ENCODE data around the gene MKS1. TPM values are rescaled to one million over a fixed set of nuclear protein-coding genes. Genes with fewer than 3 reads are reported as not detected.

MKS1 gene
- total and polyA plus RNA-seq, 10 of the 15 experiments (the other 5 are each of a cell fraction or from before 2014, with no cell fraction given) = 5.7 to 21.4 (median 13.9) TPM

DNA sequence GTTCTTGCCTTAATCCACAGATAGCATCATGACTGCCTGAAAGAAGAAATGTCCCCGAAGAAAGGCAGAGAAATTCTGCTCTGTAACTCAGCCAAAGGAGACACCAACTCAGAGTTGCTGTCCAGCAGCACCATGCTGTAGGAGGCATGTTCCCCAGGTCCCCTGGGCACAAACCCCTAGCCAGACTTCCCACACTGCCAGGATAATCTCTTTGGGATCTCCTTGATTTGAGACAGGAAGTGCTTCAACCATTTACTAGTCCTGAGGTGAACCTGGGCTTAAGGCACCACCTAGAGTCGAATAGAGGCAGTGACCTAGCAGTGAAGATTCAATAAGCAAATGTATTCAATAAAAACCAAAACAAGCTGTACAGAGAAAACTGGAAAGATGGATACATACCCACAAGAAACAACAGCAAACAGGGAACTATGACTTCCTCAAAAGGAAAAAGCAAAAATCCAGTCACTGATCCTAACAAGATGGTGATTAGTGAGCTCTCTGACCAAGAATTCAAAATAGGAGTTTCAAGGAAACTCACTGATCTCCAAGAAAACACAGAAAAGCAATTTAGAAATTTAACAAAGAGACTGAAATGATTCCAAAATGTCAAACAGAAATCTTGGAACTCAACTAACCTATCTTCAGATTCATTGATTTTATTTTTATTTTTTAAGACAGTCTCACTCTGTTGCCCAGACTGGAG lies 46.5 kb downstream of the MKS1 start (continued):
- TF ChIP-seq RELB (IDR thresholded peaks at IDR 0.05; ENCODE audit: low read depth) (no peak), RBBP5 (conservative IDR thresholded peaks at IDR 0.05) (no peak), NR2F1 (conservative IDR thresholded peaks at IDR 0.05) (no peak), EED (IDR thresholded peaks at IDR 0.05; ENCODE audit: low read depth) (no peak), USF1 (IDR thresholded peaks at IDR 0.05; ENCODE audit: borderline replicate concordance, extremely low read length, insufficient read depth, low read depth, low read length) (no peak), EZH2 (IDR thresholded peaks at IDR 0.05; ENCODE audit: borderline replicate concordance, control insufficient read depth, low read depth, low read length) (no peak), RAD21 (IDR thresholded peaks at IDR 0.05; ENCODE audit: insufficient read depth, low read depth, low read length) (peak; percentile 56), HCFC1 (IDR thresholded peaks at IDR 0.05; ENCODE audit: low read length) (no peak), SMARCA5 (IDR thresholded peaks at IDR 0.05) (no peak), ZBTB4 (CRISPR knock-in tag; IDR thresholded peaks at IDR 0.05) (no peak), SMC3 (IDR thresholded peaks at IDR 0.05; ENCODE audit: borderline replicate concordance, low read length) (peak; percentile 18; the same call in 1 of the 2 replicates), STAT3 (IDR thresholded peaks at IDR 0.05; ENCODE audit: low read depth, low read length) (no peak), ETV6 (conservative IDR thresholded peaks at IDR 0.05 in 1 of 2, IDR thresholded peaks at IDR 0.05 in 1 of 2; ENCODE audit: borderline replicate concordance in 1 of 2, low read depth in 1 of 2) (no peak), ZBTB33 (IDR thresholded peaks at IDR 0.05) (no peak)
- TF ChIP-seq, protein P1, sequence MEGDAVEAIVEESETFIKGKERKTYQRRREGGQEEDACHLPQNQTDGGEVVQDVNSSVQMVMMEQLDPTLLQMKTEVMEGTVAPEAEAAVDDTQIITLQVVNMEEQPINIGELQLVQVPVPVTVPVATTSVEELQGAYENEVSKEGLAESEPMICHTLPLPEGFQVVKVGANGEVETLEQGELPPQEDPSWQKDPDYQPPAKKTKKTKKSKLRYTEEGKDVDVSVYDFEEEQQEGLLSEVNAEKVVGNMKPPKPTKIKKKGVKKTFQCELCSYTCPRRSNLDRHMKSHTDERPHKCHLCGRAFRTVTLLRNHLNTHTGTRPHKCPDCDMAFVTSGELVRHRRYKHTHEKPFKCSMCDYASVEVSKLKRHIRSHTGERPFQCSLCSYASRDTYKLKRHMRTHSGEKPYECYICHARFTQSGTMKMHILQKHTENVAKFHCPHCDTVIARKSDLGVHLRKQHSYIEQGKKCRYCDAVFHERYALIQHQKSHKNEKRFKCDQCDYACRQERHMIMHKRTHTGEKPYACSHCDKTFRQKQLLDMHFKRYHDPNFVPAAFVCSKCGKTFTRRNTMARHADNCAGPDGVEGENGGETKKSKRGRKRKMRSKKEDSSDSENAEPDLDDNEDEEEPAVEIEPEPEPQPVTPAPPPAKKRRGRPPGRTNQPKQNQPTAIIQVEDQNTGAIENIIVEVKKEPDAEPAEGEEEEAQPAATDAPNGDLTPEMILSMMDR (IDR thresholded peaks at IDR 0.05 in 2 of 3, conservative IDR thresholded peaks at IDR 0.05 in 1 of 3; ENCODE audit: control insufficient read depth in 2 of 3, extremely low read depth in 1 of 3, insufficient read depth in 1 of 3, low read depth in 3 of 3, low read length in 3 of 3) = peak; percentile 49 to 57 (median 56); a peak in 5 of 6 replicates
- TF ChIP-seq, protein P2, sequence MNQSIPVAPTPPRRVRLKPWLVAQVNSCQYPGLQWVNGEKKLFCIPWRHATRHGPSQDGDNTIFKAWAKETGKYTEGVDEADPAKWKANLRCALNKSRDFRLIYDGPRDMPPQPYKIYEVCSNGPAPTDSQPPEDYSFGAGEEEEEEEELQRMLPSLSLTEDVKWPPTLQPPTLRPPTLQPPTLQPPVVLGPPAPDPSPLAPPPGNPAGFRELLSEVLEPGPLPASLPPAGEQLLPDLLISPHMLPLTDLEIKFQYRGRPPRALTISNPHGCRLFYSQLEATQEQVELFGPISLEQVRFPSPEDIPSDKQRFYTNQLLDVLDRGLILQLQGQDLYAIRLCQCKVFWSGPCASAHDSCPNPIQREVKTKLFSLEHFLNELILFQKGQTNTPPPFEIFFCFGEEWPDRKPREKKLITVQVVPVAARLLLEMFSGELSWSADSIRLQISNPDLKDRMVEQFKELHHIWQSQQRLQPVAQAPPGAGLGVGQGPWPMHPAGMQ (IDR thresholded peaks at IDR 0.05; ENCODE audit: borderline replicate concordance) = no peak

All from GM12878 (cell line).